HCT116 (cell line): ENCODE data around the gene SLC2A13. TPM values are rescaled to one million over a fixed set of nuclear protein-coding genes. Genes with fewer than 3 reads are reported as not detected.

Experiments used
- ATAC-seq: fragments of 200-7000 bp; cut with Tn5 transposase; 2 replicates; pipeline ENCODE4 v1.9.1; 2020; ENCODE audit warnings: mild to moderate bottlenecking, moderate library complexity
- BruUV-seq: library from RNA; stranded (reverse); fragments of 400-500 nt; replicated peaks from 2 replicates; lab custom pipeline; 2021; lab: Mats Ljungman, UMichigan
- CTCF ChIA-PET: fragments of 300-600 bp; sonication (Branson Sonifier 250); formaldehyde crosslinking; loops from one replicate; lab custom pipeline; 2021; ENCODE audit warnings: antibody characterized with exemption; lab: Charles Lee
- POLR2A ChIA-PET: fragments of 300-600, 350-600 bp; sonication (Branson Sonifier 250); formaldehyde crosslinking; loops from one replicate; lab custom pipeline; 2021; ENCODE audit warnings: antibody characterized with exemption; lab: Charles Lee
- RAD21 ChIA-PET, 2 experiments: fragments of 300-600 bp; sonication (Branson Sonifier 250); formaldehyde crosslinking; loops; one replicate each; lab custom pipeline; 2023; ENCODE audit warnings: low total read pairs in 2 of 2; ENCODE audit not compliant: uncharacterized antibody in 2 of 2, unreplicated experiment in 2 of 2, low non-redundant PET in 1 of 2; lab: Charles Lee
- DNase-seq: peaks from one replicate; pipeline ENCODE4 v3.0.0-alpha.2; 2010; ENCODE audit warnings: low read depth, low spot score
- H2AFZ ChIP-seq: fragments of 200-600 bp; shearing (Covaris generic), sonication (generic); 2 replicates; pipeline ENCODE4 v1.6.1; 2017; ENCODE audit warnings: low read depth, mixed run types, mixed read lengths, antibody characterized with exemption, low read length; ENCODE audit not compliant: poor library complexity, severe bottlenecking
- H3K27ac ChIP-seq: 2 replicates; pipeline ENCODE4 v1.5.1; 2012; ENCODE audit warnings: low read depth, low read length
- H3K27me3 ChIP-seq: fragments of 200-600 bp; sonication (generic); 2 replicates; pipeline ENCODE4 v1.6.1; 2016; ENCODE audit warnings: mixed run types, low read length, mixed read lengths; ENCODE audit not compliant: insufficient read depth
- H3K36me3 ChIP-seq, 2 experiments: fragments of 200-500 bp in 1 of 2; fragments of 200-600 bp in 1 of 2; sonication (Bioruptor generic) in 1 of 2; sonication (generic) in 1 of 2; 2 replicates each; pipeline versions ENCODE4 v1.5.1 to v1.6.1; 2014 to 2016; ENCODE audit warnings: low read length in 2 of 2, inconsistent platforms in 1 of 2, mixed read lengths in 1 of 2, mixed run types in 1 of 2; ENCODE audit not compliant: insufficient read depth in 2 of 2, control insufficient read depth in 1 of 2
- H3K4me1 ChIP-seq, 2 experiments: fragments of 200-600 bp in 1 of 2; sonication (generic) in 1 of 2; 2 replicates each; pipeline versions ENCODE4 v1.5.1 to v1.6.1; 2012 to 2017; ENCODE audit warnings: low read length in 2 of 2, inconsistent platforms in 1 of 2, mild to moderate bottlenecking in 1 of 2, mixed read lengths in 1 of 2, mixed run types in 1 of 2, moderate library complexity in 1 of 2; ENCODE audit not compliant: insufficient read depth in 2 of 2, control insufficient read depth in 1 of 2
- H3K4me2 ChIP-seq: fragments of 200-600 bp; sonication (generic); 2 replicates; pipeline ENCODE4 v1.6.1; 2017; ENCODE audit warnings: mixed run types, low read length, mixed read lengths
- H3K4me3 ChIP-seq, 2 experiments: fragments of 200-600 bp in 1 of 2; sonication (generic) in 1 of 2; replicated peaks in 1 of 2; 2 replicates each; pipeline ENCODE4 v1.5.1; 2011 to 2016; ENCODE audit warnings: low read length in 2 of 2, control low read depth in 1 of 2, low read depth in 1 of 2, mild to moderate bottlenecking in 1 of 2, mixed read lengths in 1 of 2, mixed run types in 1 of 2
- H3K79me2 ChIP-seq: fragments of 200-600 bp; sonication (generic); 2 replicates; pipeline ENCODE4 v1.6.1; 2017; ENCODE audit warnings: mild to moderate bottlenecking, mixed run types, low read length, moderate library complexity, mixed read lengths; ENCODE audit not compliant: insufficient read depth
- H3K9ac ChIP-seq: fragments of 200-600 bp; sonication (generic); 2 replicates; pipeline ENCODE4 v1.6.1; 2016; ENCODE audit warnings: low read length, mixed read lengths
- H3K9me2 ChIP-seq: fragments of 200-600 bp; sonication (generic), shearing (Covaris generic); 2 replicates; pipeline ENCODE4 v1.6.1; 2017; ENCODE audit warnings: mixed run types, mild to moderate bottlenecking, moderate library complexity; ENCODE audit not compliant: insufficient read depth
- H3K9me3 ChIP-seq, 2 experiments: fragments of 200-500 bp in 1 of 2; fragments of 200-600 bp in 1 of 2; sonication (Bioruptor generic) in 1 of 2; sonication (generic) in 1 of 2; 2 replicates each; pipeline ENCODE4 v1.6.1; 2014 to 2017; ENCODE audit warnings: low read length in 2 of 2, mixed read lengths in 2 of 2, inconsistent platforms in 1 of 2, low read depth in 1 of 2, mild to moderate bottlenecking in 1 of 2, mixed run types in 1 of 2, moderate library complexity in 1 of 2; ENCODE audit not compliant: control insufficient read depth in 1 of 2, insufficient read depth in 1 of 2
- H4K20me1 ChIP-seq: fragments of 200-600 bp; sonication (generic), shearing (Covaris generic); 2 replicates; pipeline ENCODE4 v1.6.1; 2017; ENCODE audit warnings: mixed run types, mild to moderate bottlenecking, moderate library complexity; ENCODE audit not compliant: insufficient read depth
- CEBPB ChIP-seq: IDR thresholded peaks from 2 replicates; pipeline ENCODE4 v1.6.1; 2012; ENCODE audit warnings: low read depth
- EGR1 ChIP-seq: IDR thresholded peaks from 2 replicates; pipeline ENCODE4 v1.6.1; 2012; ENCODE audit warnings: low read depth
- ELF1 ChIP-seq: IDR thresholded peaks from 2 replicates; pipeline ENCODE4 v1.6.1; 2012; ENCODE audit warnings: low read depth, borderline replicate concordance
- EZH2phosphoT487 ChIP-seq: fragments of 200-600 bp; IDR thresholded peaks from 2 replicates; pipeline ENCODE4 v1.6.1; 2018; ENCODE audit warnings: antibody characterized with exemption, borderline replicate concordance
- FOSL1 ChIP-seq: IDR thresholded peaks from 2 replicates; pipeline ENCODE4 v1.6.1; 2012; ENCODE audit warnings: low read depth
- POLR2A ChIP-seq: IDR thresholded peaks from 2 replicates; pipeline ENCODE4 v1.7.0; 2011; ENCODE audit warnings: borderline replicate concordance; ENCODE audit not compliant: insufficient read depth, insufficient read length; ENCODE audit errors: extremely low read depth
- RAD21 ChIP-seq: IDR thresholded peaks from 2 replicates; pipeline ENCODE4 v1.6.1; 2012; ENCODE audit warnings: low read depth, mild to moderate bottlenecking
- SIN3A ChIP-seq: IDR thresholded peaks from 2 replicates; pipeline ENCODE4 v1.6.1; 2012; ENCODE audit warnings: low read depth
- SP1 ChIP-seq: IDR thresholded peaks from 2 replicates; pipeline ENCODE4 v1.6.1; 2012; ENCODE audit warnings: low read depth
- SRF ChIP-seq: IDR thresholded peaks from 2 replicates; pipeline ENCODE4 v1.6.1; 2012; ENCODE audit warnings: low read depth
- TCF7L2 ChIP-seq: IDR thresholded peaks from 2 replicates; pipeline ENCODE4 v1.7.0; 2011; ENCODE audit warnings: borderline replicate concordance, inconsistent platforms; ENCODE audit not compliant: insufficient read depth, insufficient read length; ENCODE audit errors: extremely low read depth
- YY1 ChIP-seq: IDR thresholded peaks from 2 replicates; pipeline ENCODE4 v1.6.1; 2011; ENCODE audit warnings: low read length, low read depth, moderate library complexity, mild to moderate bottlenecking; ENCODE audit not compliant: insufficient replicate concordance; ENCODE audit errors: extremely low read depth
- ZBTB33 ChIP-seq: IDR thresholded peaks from 2 replicates; pipeline ENCODE4 v1.6.1; 2011; ENCODE audit warnings: mild to moderate bottlenecking, low read length, moderate library complexity; ENCODE audit not compliant: insufficient replicate concordance; ENCODE audit errors: extremely low read depth
- ZNF274 ChIP-seq: fragments of 200-500 bp; sonication (Bioruptor generic); IDR thresholded peaks from 2 replicates; pipeline ENCODE4 v1.6.1; 2014; ENCODE audit warnings: mild to moderate bottlenecking, low read depth, low read length, inconsistent platforms
- intact Hi-C: fragments of 100-400 bp; cut with micrococcal nuclease; formaldehyde crosslinking; loops from 2 replicates; pipeline ENCODE4 v1.10.0; 2022
- total RNA-seq: library from RNA; stranded (reverse); gene quantifications from one replicate; pipeline ENCODE4 v1.2.1, GENCODE V29; 2021; ENCODE audit not compliant: unreplicated experiment
- TF ChIP-seq, protein P1 (sequence below): IDR thresholded peaks from 2 replicates; pipeline ENCODE4 v1.6.1; 2012
- TF ChIP-seq, protein P2 (sequence below): IDR thresholded peaks from 2 replicates; pipeline ENCODE4 v1.6.1; 2012

Gene SLC2A13
- total RNA-seq, 1 experiment from 2014 or later = 6.8 TPM

DNA sequence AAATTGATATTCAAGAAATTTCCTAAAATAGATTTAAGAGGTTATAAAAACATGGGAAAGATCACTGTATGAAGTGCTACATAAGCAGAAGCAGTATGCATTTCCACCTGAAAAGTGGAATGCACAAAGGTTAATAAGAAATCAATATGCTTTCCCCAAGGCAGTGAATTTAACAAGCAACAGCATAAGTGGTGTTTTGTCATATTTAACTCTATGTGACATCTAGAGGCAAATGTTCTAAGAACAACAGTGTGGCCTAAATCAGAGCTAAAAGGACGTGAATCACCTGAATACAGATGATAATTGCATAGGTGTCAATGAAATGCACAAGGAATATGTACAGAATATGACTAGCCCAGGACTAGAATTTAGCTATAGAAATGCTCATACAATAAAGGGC, 49.5 kb downstream of the SLC2A13 start:
- TF ChIP-seq SRF (no peak), EGR1 (no peak), SIN3A (no peak), ELF1 (no peak), POLR2A (no peak), EZH2phosphoT487 (no peak), FOSL1 (no peak), ZNF274 (no peak), RAD21 (no peak), ZBTB33 (no peak), YY1 (no peak), CEBPB (no peak), TCF7L2 (no peak), SP1 (no peak)
- TF ChIP-seq, protein P1, sequence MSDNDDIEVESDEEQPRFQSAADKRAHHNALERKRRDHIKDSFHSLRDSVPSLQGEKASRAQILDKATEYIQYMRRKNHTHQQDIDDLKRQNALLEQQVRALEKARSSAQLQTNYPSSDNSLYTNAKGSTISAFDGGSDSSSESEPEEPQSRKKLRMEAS = no peak
- TF ChIP-seq, protein P2, sequence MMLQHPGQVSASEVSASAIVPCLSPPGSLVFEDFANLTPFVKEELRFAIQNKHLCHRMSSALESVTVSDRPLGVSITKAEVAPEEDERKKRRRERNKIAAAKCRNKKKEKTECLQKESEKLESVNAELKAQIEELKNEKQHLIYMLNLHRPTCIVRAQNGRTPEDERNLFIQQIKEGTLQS = no peak
- no peak for ATAC-seq
- CTCF ChIA-PET = no interaction called here
- Histone ChIP-seq H3K4me1 (no peaks in the 10 kb centered on the region), H3K9ac (no peak overlapping the region), H3K27ac (no peak overlapping the region), H4K20me1 (no peaks in the 10 kb centered on the region), H3K9me2 (no peaks in the 10 kb centered on the region), H3K27me3 (no peaks in the 10 kb centered on the region), H3K4me2 (no peak overlapping the region), H3K4me3 (no peak overlapping the region), H3K79me2 (no peaks in the 10 kb centered on the region), H3K36me3 (no peaks in the 10 kb centered on the region), H2AFZ (no peak overlapping the region), H3K9me3 (no peaks in the 10 kb centered on the region)
- no peak for DNase-seq
- intact Hi-C loops = no loop called here
- POLR2A ChIA-PET = no interaction called here
- no TSS peak for BruUV-seq
- RAD21 ChIA-PET = no interaction called here
